ENCODE data around the gene ZNF70.
A peak's percentile ranks its signal among the peaks of the same experiment; 100 is the strongest.
"Not testable (repeated sequence)": the region's sequence is repeated elsewhere in the genome, so short reads cannot be mapped to it uniquely, and the experiment has no call there.

The ZNF70 gene

DNA sequence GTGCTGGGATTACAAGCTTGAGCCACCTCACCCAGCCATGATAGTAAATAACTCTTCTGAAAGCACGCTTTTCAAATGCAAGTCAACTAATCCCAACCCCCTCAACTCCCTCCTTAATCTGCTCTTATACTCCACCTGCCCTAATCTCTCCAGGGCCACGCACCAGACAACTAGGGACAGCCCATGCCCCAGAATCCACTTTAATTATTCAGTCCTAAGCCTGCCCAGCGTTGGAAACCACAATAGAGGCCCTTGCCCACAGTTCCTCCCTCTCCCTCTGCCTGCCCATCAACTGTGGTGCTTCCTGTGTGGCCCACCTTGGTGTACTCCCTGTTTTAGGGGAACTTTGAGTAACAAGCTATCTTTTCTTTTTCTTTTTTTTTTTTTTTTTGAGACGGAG is 6.0 kb upstream of the ZNF70 start:
- DNase-seq (ENCODE audit: low read depth): no peak

DNA sequence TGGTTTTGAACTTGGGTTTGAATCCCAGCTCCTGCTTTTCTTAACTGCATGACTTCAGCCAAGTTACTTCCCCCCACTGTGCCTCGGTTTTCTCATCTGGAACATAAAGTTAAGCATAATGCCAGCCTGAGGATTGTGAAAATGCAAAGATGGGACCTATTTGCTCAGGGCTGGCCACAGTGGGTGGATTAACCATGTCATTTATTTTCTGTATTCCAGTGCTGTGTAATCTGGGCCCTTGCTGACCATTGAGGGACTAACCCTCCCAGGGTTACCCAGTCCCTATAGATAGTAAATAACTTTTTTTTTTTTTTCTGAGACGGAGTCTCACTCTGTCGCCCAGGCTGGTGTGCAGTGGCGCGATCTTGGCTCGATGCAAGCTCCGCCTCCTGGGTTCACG is 4.8 kb upstream of the ZNF70 start:
- DNase-seq (ENCODE audit: low read depth): no peak

DNA sequence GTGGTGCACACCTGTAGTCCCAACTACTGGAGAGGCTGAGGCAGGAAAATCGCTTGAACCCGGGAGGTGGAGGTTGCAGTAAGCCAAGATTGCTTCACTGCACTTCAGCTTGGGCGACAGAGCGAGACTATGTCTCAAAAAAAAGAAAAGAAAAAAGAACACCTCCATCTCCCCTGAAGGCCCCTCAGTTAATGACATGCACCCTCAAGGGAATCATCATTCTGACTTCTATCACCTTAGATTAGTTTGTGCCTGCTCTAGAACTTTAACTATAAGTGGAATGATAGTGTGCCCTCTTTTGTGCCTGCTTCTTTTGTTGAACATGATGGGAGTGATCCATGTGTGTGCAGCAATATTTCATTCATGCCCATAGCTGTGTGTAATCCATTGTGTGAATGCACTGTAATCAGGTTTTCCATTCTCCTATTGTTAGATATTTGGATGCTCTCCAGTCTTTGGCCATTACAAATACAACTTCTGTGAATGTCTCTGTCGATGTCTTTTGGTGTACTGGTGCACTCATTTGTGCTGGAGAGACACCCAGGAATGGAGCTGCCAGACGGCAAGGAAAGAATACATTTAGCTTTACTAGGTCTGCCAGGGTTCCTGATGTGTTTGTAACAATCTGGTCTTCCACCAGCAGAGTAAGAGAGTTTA is 4.2 kb upstream of the ZNF70 start:
- no peak for DNase-seq (ENCODE audit: low read depth)

GRCh38 chr22:23754220-23754919 is 3.5 kb upstream of the ZNF70 start, which contains the start of gene VPREB3:
VPREB3 (minus strand) TSS chr22:23754425; CDS start chr22:23754363, 62 bp downstream.
- no peak for DNase-seq (ENCODE audit: low read depth)

- no peak for DNase-seq (ENCODE audit: low read depth)
These were observed 2.5 kb upstream of the ZNF70 start for GRCh38 chr22:23753385-23753784.

GRCh38 chr22:23752750-23753149 is 1.8 kb upstream of the ZNF70 start:
- no peak for DNase-seq (ENCODE audit: low read depth)

- no peak for DNase-seq (ENCODE audit: low read depth)
These were observed 1.3 kb upstream of the ZNF70 start for GRCh38 chr22:23752090-23752691.

DNA sequence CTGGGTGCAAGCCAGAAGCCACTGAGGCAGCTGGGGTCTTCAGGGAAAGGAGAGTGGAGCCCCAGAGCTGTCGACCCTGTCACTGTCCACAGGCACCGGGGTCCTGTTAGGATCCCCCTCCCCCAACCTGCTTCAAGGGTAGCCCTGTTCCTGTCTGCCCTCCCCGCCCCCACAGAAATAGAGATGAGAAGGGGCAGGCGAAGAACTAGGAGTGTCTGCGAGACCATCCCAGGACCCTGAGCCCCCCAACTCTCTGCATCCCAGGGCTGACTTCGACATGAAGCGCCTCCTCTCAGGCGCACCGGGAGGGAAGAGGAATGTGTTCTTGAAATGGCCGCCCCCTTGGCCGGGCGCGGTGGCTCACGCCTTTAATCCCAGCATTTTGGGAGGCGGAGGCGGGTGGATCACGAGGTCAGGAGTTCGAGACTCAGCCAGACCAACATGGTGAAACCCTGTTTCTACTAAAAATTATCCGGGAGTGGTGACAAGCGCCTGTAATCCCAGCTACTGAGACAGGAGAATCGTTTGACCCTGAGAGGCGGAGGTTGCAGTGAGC is 607 bp upstream of the ZNF70 start:
- peak; percentile 27 for DNase-seq (ENCODE audit: low read depth)

DNA sequence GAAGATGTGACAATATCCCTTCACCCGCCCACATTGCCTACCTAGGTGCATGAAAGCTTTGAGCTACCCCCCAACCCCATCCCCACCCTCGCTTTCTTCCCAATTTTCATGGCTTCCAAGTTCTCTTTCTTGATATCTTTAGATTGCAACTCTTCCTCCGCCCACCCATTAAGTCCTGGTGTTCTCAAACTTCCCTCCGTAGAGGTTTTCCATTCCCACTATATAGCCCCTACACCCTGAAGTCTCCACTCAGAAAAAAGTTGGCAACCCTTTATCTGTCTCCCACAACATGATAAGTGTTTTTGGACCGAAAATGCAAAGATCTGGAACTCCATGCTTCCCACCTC is 572 bp downstream of the ZNF70 start:
- DNase-seq (ENCODE audit: low read depth): no peak

DNA sequence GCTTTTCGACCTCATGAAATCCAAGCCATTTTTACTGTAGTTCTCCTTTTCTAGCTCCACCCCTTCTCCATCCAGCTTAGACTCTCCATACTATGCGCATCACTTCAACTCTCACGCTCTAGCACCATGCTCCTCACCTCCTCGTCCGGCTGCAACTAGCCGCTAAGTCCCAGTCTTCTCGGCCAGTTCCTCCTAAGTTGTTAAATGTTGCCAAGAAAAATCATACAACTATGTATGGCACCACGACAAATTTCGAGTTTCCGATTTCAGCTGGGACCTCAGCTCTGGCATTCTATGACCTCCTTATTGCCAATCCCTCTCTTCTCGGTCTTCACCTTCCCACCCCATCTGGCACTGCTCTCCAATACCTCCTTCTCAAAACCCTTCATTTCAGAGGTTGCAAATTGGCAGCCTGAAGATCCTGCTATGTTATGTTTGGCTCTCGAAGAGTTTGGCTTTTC is 1.0 kb downstream of the ZNF70 start:
- no peak for DNase-seq (ENCODE audit: low read depth)

DNA sequence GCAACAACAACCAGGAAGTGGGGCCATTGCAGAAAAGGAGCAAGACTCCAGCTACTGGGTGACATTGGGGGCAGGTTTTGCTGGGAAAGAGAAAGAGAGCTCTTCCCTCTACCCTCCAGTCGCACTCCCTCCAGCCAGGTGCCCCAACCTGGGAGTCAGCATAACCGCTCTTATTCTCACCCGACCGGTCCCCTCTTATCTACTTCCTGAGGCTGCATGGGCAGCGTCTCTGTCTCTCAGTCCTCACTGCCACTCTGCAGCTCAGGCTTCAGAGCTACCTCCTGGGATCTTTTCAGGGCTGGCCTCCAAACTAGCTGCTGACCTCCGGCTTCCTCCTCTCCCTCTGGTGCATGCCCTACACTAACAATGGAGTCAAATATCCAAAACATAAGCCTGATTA is 5.1 kb downstream of the ZNF70 start:
- DNase-seq (ENCODE audit: low read depth): no peak

GRCh38 chr22:23744485-23744884 is 6.4 kb downstream of the ZNF70 start:
- DNase-seq (ENCODE audit: low read depth): no peak

DNA sequence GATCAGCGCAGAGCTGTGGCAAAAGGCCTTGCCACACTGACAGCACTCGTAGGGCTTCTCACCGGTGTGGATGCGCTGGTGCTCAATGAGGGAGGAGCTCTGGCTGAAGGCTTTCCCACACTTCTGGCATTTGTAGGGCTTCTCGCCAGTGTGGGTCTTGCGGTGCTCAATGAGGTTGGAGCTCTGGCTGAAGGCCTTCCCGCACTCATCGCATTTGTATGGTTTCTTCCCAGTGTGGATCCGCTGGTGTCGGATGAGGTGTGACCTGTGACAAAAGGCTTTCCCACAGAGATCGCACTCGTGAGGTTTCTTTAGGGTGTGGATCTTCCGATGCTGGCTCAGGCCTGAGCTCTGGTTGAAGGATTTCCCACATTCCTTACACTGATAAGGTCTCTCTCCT is 6.9 kb downstream of the ZNF70 start:
- DNase-seq (ENCODE audit: low read depth): no peak

DNA sequence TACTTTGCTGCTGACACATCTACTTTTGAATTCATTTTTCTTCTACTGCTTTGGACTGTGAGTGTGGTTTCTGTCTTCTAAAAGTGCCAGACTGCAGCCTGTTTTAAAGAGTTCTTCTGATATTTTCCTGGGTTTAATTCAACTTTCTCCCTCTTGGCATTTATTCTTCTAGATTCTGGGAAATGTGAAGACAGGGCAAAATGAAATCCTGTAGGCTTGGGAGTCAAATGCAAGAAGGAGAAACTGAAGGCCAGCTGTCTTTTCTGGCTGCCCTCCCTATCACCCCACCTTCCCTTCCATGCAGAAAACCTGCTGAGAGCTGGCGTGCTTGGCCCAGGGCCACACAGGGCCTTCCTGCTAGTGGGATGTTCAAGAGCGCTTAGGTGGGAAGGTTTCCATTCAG is 7.6 kb downstream of the ZNF70 start:
- DNase-seq (ENCODE audit: low read depth): no peak

GRCh38 chr22:23742505-23743264 is 8.2 kb downstream of the ZNF70 start:
- no peak for DNase-seq (ENCODE audit: low read depth)

DNA sequence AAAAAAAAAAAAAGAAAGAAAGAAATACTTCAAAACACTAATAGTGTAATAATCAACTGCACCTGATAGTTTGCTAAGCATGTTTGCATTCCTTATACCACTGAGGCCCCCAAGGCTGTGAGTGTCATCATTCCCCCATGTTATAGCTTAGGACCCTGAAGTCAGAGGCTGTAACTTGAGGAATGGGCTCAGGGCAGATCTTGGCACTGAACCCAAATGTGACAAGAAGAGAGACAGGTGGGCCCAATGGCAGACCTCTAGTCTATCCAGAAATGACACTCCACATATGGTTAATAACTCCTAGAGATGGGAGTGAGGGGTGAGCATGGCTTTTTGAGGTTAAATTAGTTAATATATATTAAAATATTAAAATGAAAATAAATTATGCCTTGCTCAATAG is 13.2 kb downstream of the ZNF70 start:
- DNase-seq (ENCODE audit: low read depth): no peak

DNA sequence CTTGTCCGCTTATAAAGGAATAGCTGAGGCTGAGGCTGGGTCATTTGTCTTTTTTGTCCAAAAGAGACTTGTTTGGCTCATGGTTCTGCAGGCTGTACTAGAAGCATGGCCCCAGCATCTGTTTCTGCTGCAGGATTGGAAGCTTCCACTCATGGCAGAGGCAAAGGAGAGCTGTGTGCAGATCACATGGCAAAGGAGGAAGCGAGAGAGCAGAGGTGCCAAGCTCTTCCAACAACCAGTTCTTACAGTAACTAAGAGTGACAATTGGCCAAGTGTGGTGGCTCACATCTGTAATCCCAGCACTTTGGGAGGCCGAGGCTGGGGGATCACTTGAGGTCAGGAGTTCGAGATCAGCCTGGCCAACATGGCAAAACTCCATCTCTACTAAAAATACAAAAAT is 22.8 kb downstream of the ZNF70 start:
- DNase-seq (ENCODE audit: low read depth): not testable (repeated sequence)

DNA sequence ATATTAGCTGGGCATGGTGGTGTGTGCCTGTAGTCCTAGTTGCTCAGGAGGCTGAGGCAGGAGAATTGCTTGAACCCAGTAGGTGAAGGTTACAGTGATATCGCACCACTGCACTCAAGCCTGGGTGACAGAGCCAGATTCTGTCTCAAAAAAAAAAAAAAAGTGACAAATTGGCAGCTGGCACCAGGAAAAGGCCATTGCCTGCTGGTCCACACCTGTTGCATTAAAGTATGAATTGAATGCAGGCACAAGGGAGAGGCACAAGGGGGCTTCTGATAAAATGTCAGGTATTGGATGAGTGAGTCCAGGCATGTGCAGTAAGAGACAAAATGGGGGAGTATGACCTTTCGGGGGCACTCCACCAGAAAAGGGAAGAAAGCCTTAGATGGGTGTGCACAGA is 28.2 kb downstream of the ZNF70 start:
- no peak for DNase-seq (ENCODE audit: low read depth)

GRCh38 chr22:23722160-23722559 is 28.8 kb downstream of the ZNF70 start:
- no peak for DNase-seq (ENCODE audit: low read depth)

GRCh38 chr22:23720855-23721254 is 30.1 kb downstream of the ZNF70 start:
- no peak for DNase-seq (ENCODE audit: low read depth)

- no peak for DNase-seq (ENCODE audit: low read depth)
These were observed 32.3 kb downstream of the ZNF70 start for GRCh38 chr22:23718371-23719165.
